Neuronal stem cell (in vitro differentiated cells): ENCODE data around the gene TBC1D5.

Experiments used
- DNase-seq: peaks from one replicate; pipeline ENCODE4 v3.0.0-alpha.2; 2013; ENCODE audit warnings: low spot score
- H2AFZ ChIP-seq: one replicate; pipeline ENCODE4 v1.6.1; 2013; ENCODE audit warnings: mild to moderate bottlenecking, low read length, inconsistent platforms
- H2AK5ac ChIP-seq: 2 replicates; pipeline ENCODE4 v1.6.1; 2013; ENCODE audit warnings: low read depth, mild to moderate bottlenecking, inconsistent platforms, low read length, moderate library complexity, mixed read lengths
- H2BK120ac ChIP-seq: 2 replicates; pipeline ENCODE4 v1.6.1; 2013; ENCODE audit warnings: low read depth, mild to moderate bottlenecking, inconsistent platforms, low read length, moderate library complexity, mixed read lengths
- H2BK12ac ChIP-seq: one replicate; pipeline ENCODE4 v1.6.1; 2013; ENCODE audit warnings: low read length, inconsistent platforms
- H2BK15ac ChIP-seq: 2 replicates; pipeline ENCODE4 v1.6.1; 2013; ENCODE audit warnings: mild to moderate bottlenecking, low read length, inconsistent platforms, mixed read lengths
- H2BK5ac ChIP-seq: one replicate; pipeline ENCODE4 v1.6.1; 2013; ENCODE audit warnings: inconsistent platforms, mild to moderate bottlenecking, low read length, moderate library complexity
- H3K14ac ChIP-seq: one replicate; pipeline ENCODE4 v1.6.1; 2013; ENCODE audit warnings: low read length, inconsistent platforms
- H3K18ac ChIP-seq: 2 replicates; pipeline ENCODE4 v1.6.1; 2013; ENCODE audit warnings: low read length, inconsistent platforms
- H3K23ac ChIP-seq: 2 replicates; pipeline ENCODE4 v1.6.1; 2013; ENCODE audit warnings: low read depth, mild to moderate bottlenecking, mixed read lengths, low read length, inconsistent platforms; ENCODE audit not compliant: poor library complexity
- H3K27ac ChIP-seq: replicated peaks from 3 replicates; pipeline ENCODE4 v1.5.1; 2013; ENCODE audit warnings: low read length, inconsistent platforms
- H3K27me3 ChIP-seq, 3 experiments: 2 replicates each; pipeline ENCODE4 v1.6.1; 2013; ENCODE audit warnings: low read length in 3 of 3, mild to moderate bottlenecking in 2 of 3, inconsistent platforms in 1 of 3, low read depth in 1 of 3, mixed read lengths in 1 of 3, moderate library complexity in 1 of 3; ENCODE audit not compliant: control insufficient read depth in 3 of 3, insufficient read depth in 3 of 3
- H3K36me3 ChIP-seq, 2 donors: replicated peaks in 1 of 2; 2 replicates each; pipeline ENCODE4 v1.6.1; 2013; ENCODE audit warnings: low read length in 2 of 2; ENCODE audit not compliant: control insufficient read depth in 2 of 2, insufficient read depth in 2 of 2
- H3K4ac ChIP-seq: 2 replicates; pipeline ENCODE4 v1.6.1; 2013; ENCODE audit warnings: inconsistent platforms, mild to moderate bottlenecking, low read length, moderate library complexity
- H3K4me1 ChIP-seq, 2 donors: 1 replicate in 1 of 2; 2 replicates in 1 of 2; pipeline ENCODE4 v1.6.1; 2013; ENCODE audit warnings: low read length in 2 of 2, low read depth in 1 of 2; ENCODE audit not compliant: control insufficient read depth in 2 of 2, insufficient read depth in 1 of 2
- H3K4me2 ChIP-seq: one replicate; pipeline ENCODE4 v1.6.1; 2013; ENCODE audit warnings: mild to moderate bottlenecking, low read length, inconsistent platforms; ENCODE audit not compliant: insufficient read depth, poor library complexity, severe bottlenecking
- H3K4me3 ChIP-seq, 2 donors: 2 replicates each; pipeline ENCODE4 v1.5.1; 2013; ENCODE audit warnings: low read length in 2 of 2, mild to moderate bottlenecking in 2 of 2, inconsistent platforms in 1 of 2, moderate library complexity in 1 of 2
- H3K79me1 ChIP-seq: one replicate; pipeline ENCODE4 v1.6.1; 2013; ENCODE audit warnings: low read depth, mild to moderate bottlenecking, inconsistent platforms, low read length, moderate library complexity
- H3K9ac ChIP-seq: one replicate; pipeline ENCODE4 v1.6.1; 2013; ENCODE audit warnings: mild to moderate bottlenecking, low read depth, low read length, inconsistent platforms; ENCODE audit not compliant: poor library complexity
- H3K9me3 ChIP-seq, 2 donors: replicated peaks in 1 of 2; 2 replicates each; pipeline versions ENCODE3 to v1.6.1; 2013; ENCODE audit warnings: low read length in 2 of 2, mild to moderate bottlenecking in 2 of 2, inconsistent platforms in 1 of 2, low read depth in 1 of 2, mixed read lengths in 1 of 2, moderate library complexity in 1 of 2; ENCODE audit not compliant: control insufficient read depth in 2 of 2, insufficient read depth in 1 of 2
- H4K8ac ChIP-seq: one replicate; pipeline ENCODE4 v1.6.1; 2013; ENCODE audit warnings: low read depth, mild to moderate bottlenecking, inconsistent platforms, low read length, moderate library complexity
- H4K91ac ChIP-seq: one replicate; pipeline ENCODE4 v1.6.1; 2013; ENCODE audit warnings: low read length, low read depth, mild to moderate bottlenecking, inconsistent platforms; ENCODE audit not compliant: poor library complexity
- WGBS, 2 donors: extraction: QIAGEN DNeasy Blood & Tissue Kit; methylation state at CpG; one replicate each; pipeline ENCODE4 v1.1.7; 2013; ENCODE audit warnings: missing lambda C conversion rate in 2 of 2, mixed read lengths in 1 of 2; ENCODE audit not compliant: insufficient read length in 2 of 2, insufficient replicate concordance in 1 of 2; ENCODE audit errors: extremely low coverage in 2 of 2; 5-methylcytosine and 5-hydroxymethylcytosine counted together

Gene TBC1D5

DNA sequence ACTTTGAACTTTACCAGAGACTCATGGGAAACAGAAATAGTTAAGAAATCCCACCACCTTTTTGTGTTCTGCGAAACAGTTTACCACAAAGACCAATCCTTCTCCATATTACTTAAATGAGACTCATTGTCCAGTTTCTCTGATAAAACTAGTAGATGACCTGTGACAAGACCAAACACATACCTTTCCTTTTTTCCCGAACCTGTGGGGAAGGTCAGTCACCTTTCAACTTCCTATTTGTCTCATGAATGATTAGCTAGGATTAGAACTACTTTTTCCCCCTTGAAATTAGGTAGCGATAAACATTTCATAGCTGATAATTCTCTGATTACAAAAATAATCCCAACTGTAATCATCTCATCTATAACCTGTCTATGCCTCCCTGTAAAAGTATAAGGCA lies 2.3 kb upstream of the TBC1D5 start:
- no peak overlapping the region for H2BK12ac ChIP-seq
- H3K9me3 ChIP-seq = no peaks in the 10 kb centered on the region
- no peak overlapping the region for H2BK120ac ChIP-seq
- H4K8ac ChIP-seq = no peak overlapping the region
- no peak for DNase-seq
- H3K4me1 ChIP-seq = peaks cover 5 to 6% of the 10 kb centered on the region in 2 donors
- no CpG with 5 or more reads among the region's 3 CpGs for WGBS, 2 donors
- H3K4ac ChIP-seq = no peak overlapping the region
- H2AFZ ChIP-seq = no peak overlapping the region
- no peak overlapping the region for H3K27ac ChIP-seq
- no peak overlapping the region for H2AK5ac ChIP-seq
- H3K4me3 ChIP-seq = no peak overlapping the region
- H3K23ac ChIP-seq = no peak overlapping the region
- no peak overlapping the region for H3K9ac ChIP-seq
- no peak overlapping the region for H3K4me2 ChIP-seq
- no peak overlapping the region for H4K91ac ChIP-seq
- no peak overlapping the region for H3K14ac ChIP-seq
- no peak overlapping the region for H2BK15ac ChIP-seq
- H3K79me1 ChIP-seq = no peaks in the 10 kb centered on the region
- no peaks in the 10 kb centered on the region for H3K36me3 ChIP-seq
- H3K27me3 ChIP-seq = no peaks in the 10 kb centered on the region
- H2BK5ac ChIP-seq = no peak overlapping the region
- no peak overlapping the region for H3K18ac ChIP-seq

DNA sequence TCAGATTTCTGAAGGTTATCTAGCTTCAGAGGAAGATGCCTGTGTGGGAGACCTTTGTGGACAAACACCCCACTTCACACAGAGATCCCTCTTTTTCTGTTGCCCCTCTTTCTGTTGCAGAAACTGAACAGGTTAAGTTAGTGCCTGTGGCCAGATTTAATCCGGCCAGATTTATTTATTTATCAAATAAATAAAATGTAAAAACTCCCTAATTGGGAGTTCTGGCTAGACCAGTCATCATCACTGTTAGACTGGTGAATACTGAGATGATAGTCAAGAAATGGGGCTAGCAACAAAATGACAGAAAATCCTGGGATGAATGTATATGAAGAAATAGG lies 1.2 kb upstream of the TBC1D5 start:
- WGBS, 2 donors = no CpG with 5 or more reads among the region's 1 CpG
- no peak overlapping the region for H3K27ac ChIP-seq

DNA sequence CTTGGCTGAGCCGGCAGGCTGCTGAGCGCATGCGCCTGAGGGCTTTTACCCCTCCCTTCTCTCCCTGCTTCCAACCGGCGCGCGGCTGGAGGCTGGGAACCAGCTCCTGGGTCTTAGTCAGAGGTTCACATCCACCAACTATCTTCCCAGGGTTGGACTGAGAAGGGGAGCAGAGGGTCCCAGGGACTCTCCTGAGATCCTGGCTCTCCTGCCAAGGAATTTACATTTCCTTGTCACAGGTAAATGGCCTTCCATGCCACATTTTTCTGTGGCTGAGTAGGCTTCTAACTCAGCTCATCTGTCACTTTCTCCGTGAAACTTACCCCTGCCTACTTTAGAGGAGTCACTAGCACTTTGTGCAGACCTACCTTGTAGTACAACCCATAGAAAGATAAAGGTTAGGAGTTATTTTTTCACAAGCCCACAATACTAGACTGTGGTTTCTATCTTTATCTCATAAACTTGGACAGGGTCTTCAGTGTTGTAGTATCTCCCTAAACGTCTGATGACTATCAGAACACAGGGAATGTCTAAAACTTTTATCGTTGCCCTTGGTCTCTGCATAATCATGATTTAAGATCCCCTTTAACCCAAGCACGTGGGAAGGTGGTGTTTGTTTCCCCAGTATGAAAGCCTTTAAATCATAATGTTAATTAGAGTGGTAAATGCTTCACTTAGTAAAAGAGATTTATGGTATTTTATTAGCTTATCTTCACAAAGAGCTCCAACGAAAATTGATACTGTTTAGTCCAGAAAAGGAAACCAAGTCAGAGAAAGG lies 638 bp upstream of the TBC1D5 start:
- Histone ChIP-seq H3K18ac (no peak overlapping the region), H3K23ac (peak overlapping the region; percentile 98), H3K4me1 (peaks cover 8% of the 10 kb centered on the region in 2 donors), H3K4ac (no peak overlapping the region), H2BK120ac (no peak overlapping the region), H3K4me2 (peak overlapping the region; percentile 41), H3K9ac (peak overlapping the region; percentile 60), H4K8ac (no peak overlapping the region), H4K91ac (no peak overlapping the region), H3K14ac (no peak overlapping the region), H2BK12ac (no peak overlapping the region), H2AFZ (peak overlapping the region; percentile 88), H2BK15ac (no peak overlapping the region), H2AK5ac (no peak overlapping the region), H3K79me1 (peaks cover 2% of the 10 kb centered on the region), H2BK5ac (no peak overlapping the region), H3K9me3 (no peaks in the 10 kb centered on the region), H3K27ac (peak overlapping the region; percentile 99), H3K27me3 (no peaks in the 10 kb centered on the region), H3K4me3 (peak overlapping the region; percentile 59 to 91), H3K36me3 (peaks cover 0 to 2% of the 10 kb centered on the region in 2 donors)
- no peak for DNase-seq
- WGBS, 2 donors = no CpG with 5 or more reads among the region's 12 CpGs

More for the DNA sequence above, 1.2 kb upstream of the TBC1D5 start:
- no peak overlapping the region for H4K8ac ChIP-seq
- H2BK120ac ChIP-seq = no peak overlapping the region
- H3K27me3 ChIP-seq = no peaks in the 10 kb centered on the region
- DNase-seq = no peak
- H3K9ac ChIP-seq = no peak overlapping the region
- no peak overlapping the region for H2AK5ac ChIP-seq
- H3K4me2 ChIP-seq = no peak overlapping the region
- H3K9me3 ChIP-seq = no peaks in the 10 kb centered on the region
- H3K4ac ChIP-seq = no peak overlapping the region
- H4K91ac ChIP-seq = no peak overlapping the region
- peaks cover 2% of the 10 kb centered on the region for H3K79me1 ChIP-seq
- H3K4me3 ChIP-seq = peak overlapping the region in 1 of 2 donors; percentile 59
- H3K23ac ChIP-seq = no peak overlapping the region
- H3K36me3 ChIP-seq = peaks cover 0 to 2% of the 10 kb centered on the region in 2 donors
- no peak overlapping the region for H3K18ac ChIP-seq
- peak overlapping the region; percentile 88 for H2AFZ ChIP-seq
- no peak overlapping the region for H2BK15ac ChIP-seq
- H3K14ac ChIP-seq = no peak overlapping the region
- no peak overlapping the region for H2BK12ac ChIP-seq
- peaks cover 8% of the 10 kb centered on the region in 2 donors for H3K4me1 ChIP-seq
- no peak overlapping the region for H2BK5ac ChIP-seq

DNA sequence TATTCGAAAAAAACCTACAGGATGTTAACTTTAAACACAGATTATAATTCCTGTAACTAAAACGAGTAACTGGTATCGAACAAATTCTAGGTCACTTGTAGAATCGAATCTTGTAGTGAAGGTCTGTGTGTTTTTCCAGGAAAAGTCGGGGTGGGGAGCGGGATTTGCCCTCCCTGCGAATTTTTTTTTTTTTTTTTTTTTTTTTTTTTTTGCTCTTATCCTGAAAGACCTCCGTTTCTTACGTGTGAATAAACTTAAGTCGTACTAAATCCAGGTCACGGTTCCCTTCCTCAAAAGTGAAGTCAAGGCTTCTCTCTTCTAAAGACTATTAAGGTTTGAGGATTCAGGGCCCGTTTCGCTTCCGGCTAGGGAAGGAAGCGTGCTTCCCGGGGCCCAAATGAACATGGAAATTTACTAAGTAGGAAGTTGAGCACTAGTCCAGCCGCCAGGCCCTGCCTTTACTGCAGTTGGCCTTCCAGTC lies 770 bp downstream of the TBC1D5 start:
- H3K14ac ChIP-seq = no peak overlapping the region
- H4K8ac ChIP-seq = no peak overlapping the region
- H2BK12ac ChIP-seq = no peak overlapping the region
- H3K4me1 ChIP-seq = peaks cover 3 to 6% of the 10 kb centered on the region in 2 donors
- peak overlapping the region; percentile 99 for H3K18ac ChIP-seq
- peak overlapping the region; percentile 98 for H2BK15ac ChIP-seq
- H2BK5ac ChIP-seq = peak overlapping the region; percentile 97
- no peak for DNase-seq
- no CpG with 5 or more reads among the region's 17 CpGs for WGBS, 2 donors
- H3K27me3 ChIP-seq = no peaks in the 10 kb centered on the region
- H2AFZ ChIP-seq = peak overlapping the region; percentile 88
- peak overlapping the region; percentile 78 for H3K4me2 ChIP-seq
- H4K91ac ChIP-seq = no peak overlapping the region
- H2AK5ac ChIP-seq = no peak overlapping the region
- peak overlapping the region; percentile 59 to 91 for H3K4me3 ChIP-seq
- peak overlapping the region; percentile 99 for H3K27ac ChIP-seq
- H3K9ac ChIP-seq = peak overlapping the region; percentile 99
- H3K9me3 ChIP-seq = no peaks in the 10 kb centered on the region
- H3K4ac ChIP-seq = no peak overlapping the region
- peaks cover 2% of the 10 kb centered on the region for H3K79me1 ChIP-seq
- no peak overlapping the region for H2BK120ac ChIP-seq
- H3K36me3 ChIP-seq = peaks cover 0 to 2% of the 10 kb centered on the region in 2 donors
- H3K23ac ChIP-seq = peak overlapping the region; percentile 98
